H1 (cell line): Measurements from ENCODE around the gene ARF6. TPM values are rescaled to one million over a fixed set of nuclear protein-coding genes. Genes with fewer than 3 reads are reported as not detected.

ENCODE experiments used
- CTCF ChIA-PET: fragments of 300-600 bp; sonication (Branson Sonifier 250); formaldehyde crosslinking; loops from one replicate; lab custom pipeline; 2021; ENCODE audit not compliant: partially characterized antibody; lab: Charles Lee
- POLR2A ChIA-PET: fragments of 300-600 bp; sonication (Branson Sonifier 250); formaldehyde crosslinking; loops from one replicate; lab custom pipeline; 2021; ENCODE audit warnings: inconsistent platforms; ENCODE audit not compliant: partially characterized antibody; lab: Charles Lee
- DNase-seq, 2 experiments: peaks; one replicate each; pipeline versions ENCODE4 v3.0.0 to v3.0.0-alpha.2; 2010 to 2022; ENCODE audit warnings: low spot score in 2 of 2, low read depth in 1 of 2, mixed read lengths in 1 of 2
- FAIRE-seq: peaks from 2 replicates; lab custom pipeline; 2011; peaks lifted over from hg19 to GRCh38; lab: Jason Lieb, UNC
- H2AFZ ChIP-seq: 2 replicates; pipeline ENCODE4 v1.8.1; 2012; ENCODE audit warnings: low read length, inconsistent platforms
- H2AK5ac ChIP-seq: 2 replicates; pipeline ENCODE4 v1.6.1; 2013; ENCODE audit warnings: low read depth, low read length
- H2BK120ac ChIP-seq: replicated peaks from 2 replicates; pipeline ENCODE3; 2013; ENCODE audit warnings: low read depth, low read length, inconsistent platforms
- H2BK12ac ChIP-seq: 2 replicates; pipeline ENCODE4 v1.6.1; 2013; ENCODE audit warnings: low read depth, low read length
- H2BK15ac ChIP-seq: 2 replicates; pipeline ENCODE4 v1.6.1; 2013; ENCODE audit warnings: low read length
- H2BK20ac ChIP-seq: 2 replicates; pipeline ENCODE4 v1.6.1; 2013; ENCODE audit warnings: low read length
- H2BK5ac ChIP-seq: 2 replicates; pipeline ENCODE4 v1.6.1; 2013; ENCODE audit warnings: low read depth, low read length
- H3K14ac ChIP-seq: 2 replicates; pipeline ENCODE4 v1.6.1; 2013; ENCODE audit warnings: inconsistent platforms; ENCODE audit not compliant: insufficient read length
- H3K18ac ChIP-seq: 2 replicates; pipeline ENCODE4 v1.6.1; 2013; ENCODE audit warnings: low read length; ENCODE audit errors: extremely low read depth
- H3K23ac ChIP-seq: 2 replicates; pipeline ENCODE4 v1.6.1; 2013; ENCODE audit warnings: inconsistent platforms; ENCODE audit not compliant: insufficient read length
- H3K23me2 ChIP-seq: 2 replicates; pipeline ENCODE4 v1.6.1; 2013; ENCODE audit warnings: low read depth, low read length
- H3K27ac ChIP-seq: 2 replicates; pipeline ENCODE4 v1.6.1; 2011; ENCODE audit warnings: low read depth, low read length, inconsistent platforms
- H3K27me3 ChIP-seq, 4 experiments: replicated peaks in 1 of 4; 1 replicate in 1 of 4; 2 replicates in 3 of 4; pipeline versions ENCODE4 v1.6.1 to v1.8.1; 2011 to 2013; ENCODE audit warnings: low read length in 3 of 4, mild to moderate bottlenecking in 3 of 4, inconsistent platforms in 2 of 4, mixed read lengths in 2 of 4, moderate library complexity in 1 of 4; ENCODE audit not compliant: control insufficient read depth in 3 of 4, insufficient read depth in 3 of 4; ENCODE audit errors: extremely low read depth in 1 of 4
- H3K36me3 ChIP-seq, 4 experiments: 2 replicates each; pipeline versions ENCODE4 v1.6.1 to v1.8.1; 2011 to 2013; ENCODE audit warnings: mild to moderate bottlenecking in 4 of 4, low read length in 3 of 4, moderate library complexity in 2 of 4, control low read depth in 1 of 4, inconsistent platforms in 1 of 4; ENCODE audit not compliant: insufficient read depth in 4 of 4, control insufficient read depth in 2 of 4
- H3K4ac ChIP-seq: replicated peaks from 2 replicates; pipeline ENCODE3; 2013; ENCODE audit warnings: low read length, low read depth, mixed read lengths, inconsistent platforms; ENCODE audit not compliant: insufficient read length
- H3K4me1 ChIP-seq, 4 experiments: replicated peaks in 1 of 4; 1 replicate in 1 of 4; 2 replicates in 3 of 4; pipeline versions ENCODE4 v1.6.1 to v1.8.1; 2011 to 2013; ENCODE audit warnings: low read length in 3 of 4, inconsistent platforms in 2 of 4, mixed read lengths in 1 of 4; ENCODE audit not compliant: insufficient read depth in 4 of 4, control insufficient read depth in 3 of 4
- H3K4me2 ChIP-seq, 2 experiments: 2 replicates each; pipeline versions ENCODE4 v1.6.1 to v1.8.1; 2011 to 2013; ENCODE audit warnings: low read depth in 2 of 2, low read length in 2 of 2, control low read depth in 1 of 2, inconsistent platforms in 1 of 2, mild to moderate bottlenecking in 1 of 2; ENCODE audit not compliant: insufficient read depth in 1 of 2
- H3K4me3 ChIP-seq, 4 experiments: fragments of 200-600, 300-600 bp in 1 of 4; sonication (generic), shearing (Covaris generic), sonication (Bioruptor Twin) in 1 of 4; 2 replicates each; pipeline versions ENCODE4 v1.5.1 to v1.8.1; 2011 to 2016; ENCODE audit warnings: low read length in 4 of 4, low read depth in 3 of 4, control low read depth in 2 of 4, inconsistent platforms in 2 of 4, mild to moderate bottlenecking in 2 of 4, mixed read lengths in 1 of 4, moderate library complexity in 1 of 4; ENCODE audit not compliant: insufficient read depth in 2 of 4; ENCODE audit errors: extremely low read depth in 1 of 4
- H3K56ac ChIP-seq: replicated peaks from 2 replicates; pipeline ENCODE3; 2013; ENCODE audit warnings: low read depth, mild to moderate bottlenecking, mixed read lengths, low read length, inconsistent platforms; ENCODE audit not compliant: insufficient read length
- H3K79me1 ChIP-seq: 2 replicates; pipeline ENCODE4 v1.6.1; 2013; ENCODE audit warnings: low read depth, low read length, control low read depth
- H3K79me2 ChIP-seq, 2 experiments: 2 replicates each; pipeline versions ENCODE4 v1.6.1 to v1.8.1; 2012 to 2013; ENCODE audit warnings: low read length in 2 of 2, mild to moderate bottlenecking in 2 of 2, inconsistent platforms in 1 of 2; ENCODE audit not compliant: insufficient read depth in 2 of 2, control insufficient read depth in 1 of 2
- H3K9ac ChIP-seq, 4 experiments: replicated peaks in 1 of 4; 1 replicate in 1 of 4; 2 replicates in 3 of 4; pipeline versions ENCODE4 v1.6.1 to v1.8.1; 2011 to 2013; ENCODE audit warnings: low read depth in 3 of 4, low read length in 3 of 4, control low read depth in 2 of 4, mild to moderate bottlenecking in 2 of 4, moderate library complexity in 2 of 4, inconsistent platforms in 1 of 4; ENCODE audit errors: extremely low read depth in 1 of 4
- H3K9me3 ChIP-seq, 2 experiments: 2 replicates each; pipeline versions ENCODE4 v1.6.1 to v1.8.1; 2012 to 2013; ENCODE audit warnings: mild to moderate bottlenecking in 2 of 2, moderate library complexity in 2 of 2, control low read depth in 1 of 2, inconsistent platforms in 1 of 2, low read depth in 1 of 2, low read length in 1 of 2, mixed read lengths in 1 of 2; ENCODE audit not compliant: insufficient read depth in 2 of 2
- H4K20me1 ChIP-seq, 2 experiments: replicated peaks in 1 of 2; 2 replicates each; pipeline versions ENCODE3 to v1.8.1; 2011 to 2013; ENCODE audit warnings: inconsistent platforms in 2 of 2, low read length in 2 of 2, mild to moderate bottlenecking in 1 of 2; ENCODE audit not compliant: insufficient read depth in 2 of 2, control insufficient read depth in 1 of 2
- H4K5ac ChIP-seq: 2 replicates; pipeline ENCODE4 v1.6.1; 2013; ENCODE audit warnings: low read length, low read depth, mixed read lengths, inconsistent platforms; ENCODE audit not compliant: insufficient read length
- H4K8ac ChIP-seq: 2 replicates; pipeline ENCODE4 v1.8.0; 2013; ENCODE audit warnings: mild to moderate bottlenecking, moderate library complexity, low read length, inconsistent platforms; ENCODE audit not compliant: insufficient read depth; ENCODE audit errors: extremely low read depth
- H4K91ac ChIP-seq: replicated peaks from 2 replicates; pipeline ENCODE3; 2013; ENCODE audit warnings: low read length, mixed read lengths, inconsistent platforms; ENCODE audit not compliant: insufficient read length
- CHD1 ChIP-seq: IDR thresholded peaks from 2 replicates; pipeline ENCODE4 v1.6.1; 2012; ENCODE audit warnings: low read depth, low read length, improper control_type of control experiment
- JUN ChIP-seq: IDR thresholded peaks from 2 replicates; pipeline ENCODE4 v1.6.1; 2011; ENCODE audit warnings: low read depth, mild to moderate bottlenecking, improper control_type of control experiment, low read length
- WGBS, 2 experiments: shearing (Covaris generic) in 1 of 2; methylation state at CpG; one replicate each; pipeline versions ENCODE4 v1.1.6 to v1.1.7; 2013 to 2015; ENCODE audit warnings: low lambda C conversion rate in 2 of 2, mixed read lengths in 2 of 2, inconsistent platforms in 1 of 2, low coverage in 1 of 2, missing lambda C conversion rate in 1 of 2; ENCODE audit not compliant: insufficient replicate concordance in 2 of 2, insufficient coverage in 1 of 2, insufficient read length in 1 of 2; ENCODE audit errors: extremely low coverage in 1 of 2, missing lambda C conversion rate in 1 of 2; 5-methylcytosine and 5-hydroxymethylcytosine counted together
- polyA plus RNA-seq, 7 experiments: library from polyadenylated mRNA; depleted of rRNA in 3 of 7; stranded (reverse) in 5 of 7; unstranded in 2 of 7; fragments of >200 nt in 5 of 7; fragments of 200-250 nt in 2 of 7; gene quantifications; 1 replicate in 5 of 7; 2 replicates in 1 of 7; 4 replicates in 1 of 7; pipeline versions ENCODE4 v1.2.1 to v1.2.3, GENCODE V29; 2011 to 2013; ENCODE audit warnings: missing spikeins in 2 of 7, mixed read lengths in 2 of 7
- total RNA-seq: library from RNA; stranded (reverse); fragmentation: NEBNext Ultra II Directional; extraction: Animal tissue kit (Norgen Biotek cat#: 25700); gene quantifications from 2 replicates; pipeline ENCODE4 v1.2.1, GENCODE V29; 2021

ARF6 gene
- total and polyA plus RNA-seq, 2 of the 8 experiments (the other 6 are each of a cell fraction or from before 2014, with no cell fraction given): 17.2 to 56.7 TPM

- Histone ChIP-seq H3K4me2 (peak overlapping the region; percentile 72 to 91), H2BK20ac (no peak overlapping the region), H2AFZ (peak overlapping the region; percentile 100; the same call in 1 of the 2 replicates), H3K4me1 (peaks cover 0 to 4% (median 0%) of the 10 kb centered on the region in 4 experiments; a peak in 2 of 7 replicates), H3K23ac (no peak overlapping the region), H3K23me2 (peaks cover 8% of the 10 kb centered on the region; the same call in 1 of the 2 replicates), H3K27ac (peak overlapping the region; percentile 96), H2BK12ac (peak overlapping the region; percentile 85; the same call in 1 of the 2 replicates), H3K18ac (peak overlapping the region; percentile 96; the same call in 1 of the 2 replicates), H3K14ac (no peak overlapping the region), H4K91ac (no peak overlapping the region), H3K27me3 (no peaks in the 10 kb centered on the region), H3K56ac (no peak overlapping the region), H2AK5ac (no peak overlapping the region), H3K4me3 (peak overlapping the region; percentile 70 to 95 (median 89)), H3K79me2 (no peaks in the 10 kb centered on the region), H4K20me1 (no peaks in the 10 kb centered on the region), H3K4ac (no peak overlapping the region), H4K5ac (peak overlapping the region; percentile 88), H3K36me3 (no peaks in the 10 kb centered on the region), H2BK5ac (peak overlapping the region; percentile 89), H3K9ac (peak overlapping the region; percentile 74 to 95 (median 94)), H2BK120ac (no peak overlapping the region), H4K8ac (no peak overlapping the region), H3K9me3 (no peaks in the 10 kb centered on the region), H2BK15ac (no peak overlapping the region), H3K79me1 (no peaks in the 10 kb centered on the region)
- ChIA-PET POLR2A (interaction anchor here (1.1 to 4.1 kb wide), 12 partner anchors 9 to 255 kb away, joined by 3 to 39 read pairs (median 6); partner anchors contain the start of genes ARF6, DNAAF2, NEMF and VCPKMT), CTCF (interaction anchor here (0.6 to 7.8 kb wide), 28 partner anchors 10 to 404 kb away, joined by 3 to 90 read pairs (median 4); partner anchors contain the start of genes KLHDC2, NEMF and VCPKMT)
- 23% methylated on average over 4 of the region's 4 CpGs; no CpG with 5 or more reads in 1 of the 2 experiments for WGBS, 2 experiments
- peak; percentile 37; the same call in 1 of the 2 replicates for TF ChIP-seq CHD1
- TF ChIP-seq JUN: no peak
- FAIRE-seq (no peak), DNase-seq (no peak)
Observed at GRCh38 chr14:49860988-49861698, 31.7 kb upstream of the ARF6 start.
